Choroid plexus epithelial cell (primary cell): Measurements from ENCODE around the gene UBR4.

Source experiments
- DNase-seq: peaks from one replicate; pipeline ENCODE4 v3.0.0-alpha.2; 2010; ENCODE audit warnings: low read depth
- H3K4me3 ChIP-seq: 2 replicates; pipeline ENCODE4 v1.5.1; 2011; ENCODE audit warnings: low read depth, mild to moderate bottlenecking, control low read depth, low read length, moderate library complexity
- TF ChIP-seq, protein P1 (sequence below): conservative IDR thresholded peaks from 2 replicates; pipeline ENCODE4 v1.5.1; 2011; ENCODE audit warnings: low read depth, mild to moderate bottlenecking, control low read depth, inconsistent platforms, low read length, moderate library complexity

UBR4 gene

DNA sequence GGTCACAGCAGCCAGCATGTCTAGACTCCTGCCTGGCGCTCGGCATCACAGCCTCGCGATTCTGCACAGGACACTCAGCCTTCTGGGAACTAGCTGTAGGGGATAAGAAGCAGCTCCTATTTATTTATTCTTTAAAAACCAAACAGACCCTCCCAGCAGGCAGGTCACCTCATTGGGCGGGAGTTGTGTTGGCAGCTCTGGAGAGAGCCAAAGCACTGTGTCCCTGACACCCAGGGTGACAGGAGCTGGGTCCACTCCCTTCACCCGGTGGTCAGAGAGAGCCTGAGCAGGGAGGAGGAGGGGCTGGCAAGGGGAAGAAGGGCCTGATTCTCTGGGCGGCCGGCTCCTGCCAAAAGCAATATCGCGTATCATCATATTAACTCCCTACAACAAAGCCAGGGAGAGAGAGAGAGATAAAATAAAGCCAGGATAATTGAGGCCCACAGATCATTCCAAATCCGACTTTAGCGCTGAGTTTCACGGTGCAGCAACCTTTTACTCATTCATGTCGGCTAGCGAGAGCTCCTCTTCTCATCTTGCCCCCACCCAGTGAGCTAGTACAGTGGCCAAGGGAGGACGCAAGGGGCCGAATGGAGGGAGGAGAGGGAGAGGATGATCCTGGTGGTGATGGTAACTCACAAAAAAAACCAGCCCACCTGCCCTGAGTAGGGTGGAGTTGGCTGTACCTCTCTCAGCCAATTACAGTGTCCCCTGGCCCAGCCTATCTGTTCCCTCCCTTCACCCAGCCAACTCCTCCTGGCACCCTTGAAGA is 173.8 kb downstream of the UBR4 start:
- TF ChIP-seq, protein P1, sequence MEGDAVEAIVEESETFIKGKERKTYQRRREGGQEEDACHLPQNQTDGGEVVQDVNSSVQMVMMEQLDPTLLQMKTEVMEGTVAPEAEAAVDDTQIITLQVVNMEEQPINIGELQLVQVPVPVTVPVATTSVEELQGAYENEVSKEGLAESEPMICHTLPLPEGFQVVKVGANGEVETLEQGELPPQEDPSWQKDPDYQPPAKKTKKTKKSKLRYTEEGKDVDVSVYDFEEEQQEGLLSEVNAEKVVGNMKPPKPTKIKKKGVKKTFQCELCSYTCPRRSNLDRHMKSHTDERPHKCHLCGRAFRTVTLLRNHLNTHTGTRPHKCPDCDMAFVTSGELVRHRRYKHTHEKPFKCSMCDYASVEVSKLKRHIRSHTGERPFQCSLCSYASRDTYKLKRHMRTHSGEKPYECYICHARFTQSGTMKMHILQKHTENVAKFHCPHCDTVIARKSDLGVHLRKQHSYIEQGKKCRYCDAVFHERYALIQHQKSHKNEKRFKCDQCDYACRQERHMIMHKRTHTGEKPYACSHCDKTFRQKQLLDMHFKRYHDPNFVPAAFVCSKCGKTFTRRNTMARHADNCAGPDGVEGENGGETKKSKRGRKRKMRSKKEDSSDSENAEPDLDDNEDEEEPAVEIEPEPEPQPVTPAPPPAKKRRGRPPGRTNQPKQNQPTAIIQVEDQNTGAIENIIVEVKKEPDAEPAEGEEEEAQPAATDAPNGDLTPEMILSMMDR = no peak
- no peak overlapping the region for H3K4me3 ChIP-seq
- no peak for DNase-seq

DNA sequence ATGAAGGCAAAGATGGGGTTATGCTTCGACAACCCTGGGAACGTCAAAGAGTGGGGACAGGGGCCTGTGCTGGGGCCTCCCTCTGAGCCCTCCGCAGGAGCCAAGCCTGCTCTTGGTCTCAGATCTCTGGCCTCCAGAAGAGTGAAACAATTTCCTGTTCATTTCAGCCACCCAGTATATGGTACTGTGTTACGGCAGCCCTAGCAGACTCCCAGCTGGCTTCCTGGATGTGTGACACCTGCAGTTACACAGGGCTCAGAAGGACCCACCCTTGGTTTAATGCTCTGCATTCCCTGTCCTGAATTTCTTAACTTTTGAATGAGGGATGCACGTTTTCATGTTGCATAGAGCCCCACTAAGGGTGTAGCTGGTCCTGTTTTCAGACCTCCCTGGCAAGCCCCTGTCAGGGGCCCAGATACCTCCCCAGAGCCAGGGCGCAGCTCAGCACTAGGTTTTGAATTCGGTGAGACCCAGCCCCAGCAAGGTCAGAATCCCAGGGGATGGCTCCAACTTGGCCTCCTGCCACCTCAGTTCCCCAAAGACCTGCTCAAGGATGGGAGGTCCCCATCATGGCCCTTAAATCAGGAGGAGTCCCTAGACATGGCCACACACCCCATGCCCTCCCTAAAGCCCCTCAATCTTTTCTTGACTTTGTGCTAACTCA is 174.6 kb downstream of the UBR4 start:
- no peak for DNase-seq
- H3K4me3 ChIP-seq = no peak overlapping the region
- TF ChIP-seq, protein P1 = no peak

DNA sequence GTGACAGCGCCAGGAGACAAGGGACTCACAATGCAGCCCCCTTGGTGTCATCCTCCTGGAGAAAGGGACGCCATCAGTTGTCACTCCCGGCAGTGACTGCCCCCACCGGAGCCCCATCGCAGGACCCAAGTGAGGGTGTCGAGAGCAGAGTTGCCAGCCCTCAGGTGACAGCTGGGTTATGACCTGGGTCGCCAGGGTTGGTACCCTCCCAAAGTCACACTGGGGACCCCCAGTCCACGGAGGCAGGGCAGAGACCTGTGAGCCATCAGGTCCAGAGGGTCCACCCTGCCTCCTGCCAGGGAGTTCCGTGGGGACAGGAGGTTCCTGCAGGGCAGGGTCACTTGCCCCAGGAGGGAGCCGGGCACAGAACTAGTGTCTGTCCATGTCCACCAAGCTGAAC is 175.3 kb downstream of the UBR4 start:
- DNase-seq = no peak
- H3K4me3 ChIP-seq = no peak overlapping the region
- TF ChIP-seq, protein P1 = no peak

DNA sequence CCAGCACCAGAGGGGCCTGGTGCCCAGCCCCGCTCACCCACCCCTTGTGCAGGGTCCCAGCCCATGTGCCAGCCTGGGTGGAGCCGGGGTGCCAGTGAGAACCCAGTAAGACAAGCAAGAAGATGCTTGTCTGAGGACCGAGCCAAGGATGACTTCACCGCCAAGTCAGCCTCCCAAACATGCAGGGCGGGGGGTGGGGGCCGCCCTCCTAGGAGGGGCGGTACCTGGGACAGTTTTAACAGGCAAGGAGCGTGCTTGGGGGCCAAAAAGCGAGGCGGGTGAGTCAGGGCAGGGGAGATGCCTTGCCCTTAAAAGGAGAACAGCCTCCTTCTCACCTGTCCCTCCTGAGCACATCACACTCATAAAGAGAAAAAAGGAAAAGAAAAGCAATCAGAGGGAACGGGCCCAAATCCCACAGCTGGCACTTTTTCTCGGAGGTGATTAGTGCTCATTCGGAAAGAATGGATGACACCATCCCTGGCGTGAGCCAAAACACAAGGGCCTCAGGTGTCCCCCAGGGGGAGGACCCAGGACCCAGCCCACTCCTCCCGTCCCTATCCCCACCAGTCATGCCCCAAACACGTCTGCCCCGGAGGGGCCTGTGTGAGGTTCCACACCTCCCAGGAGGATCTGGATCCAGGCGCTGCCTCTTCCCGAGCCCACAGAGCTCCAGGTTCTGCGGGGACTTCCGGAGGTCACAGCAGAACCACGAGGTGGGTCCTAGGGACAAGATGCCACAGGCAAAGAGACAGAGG is 176.0 kb downstream of the UBR4 start:
- no peak for DNase-seq
- no peak overlapping the region for H3K4me3 ChIP-seq
- TF ChIP-seq, protein P1 = no peak

DNA sequence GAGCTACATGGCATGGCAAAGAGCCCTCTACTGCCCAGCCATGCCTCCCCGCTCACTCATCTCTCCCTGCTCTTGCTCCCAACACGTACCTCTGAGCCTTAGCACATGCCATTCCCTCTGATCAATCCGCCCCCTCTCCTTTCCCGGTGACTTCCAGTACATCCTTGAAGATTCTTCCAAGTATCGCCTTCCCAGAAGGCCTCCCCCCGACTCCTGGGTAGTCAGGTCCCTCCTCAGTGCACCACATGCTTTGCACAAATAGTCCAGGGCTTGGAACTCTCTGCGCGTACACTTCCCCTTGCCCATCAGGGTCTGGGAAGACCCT is 176.6 kb downstream of the UBR4 start:
- no peak for DNase-seq
- no peak overlapping the region for H3K4me3 ChIP-seq
- TF ChIP-seq, protein P1 = no peak

DNA sequence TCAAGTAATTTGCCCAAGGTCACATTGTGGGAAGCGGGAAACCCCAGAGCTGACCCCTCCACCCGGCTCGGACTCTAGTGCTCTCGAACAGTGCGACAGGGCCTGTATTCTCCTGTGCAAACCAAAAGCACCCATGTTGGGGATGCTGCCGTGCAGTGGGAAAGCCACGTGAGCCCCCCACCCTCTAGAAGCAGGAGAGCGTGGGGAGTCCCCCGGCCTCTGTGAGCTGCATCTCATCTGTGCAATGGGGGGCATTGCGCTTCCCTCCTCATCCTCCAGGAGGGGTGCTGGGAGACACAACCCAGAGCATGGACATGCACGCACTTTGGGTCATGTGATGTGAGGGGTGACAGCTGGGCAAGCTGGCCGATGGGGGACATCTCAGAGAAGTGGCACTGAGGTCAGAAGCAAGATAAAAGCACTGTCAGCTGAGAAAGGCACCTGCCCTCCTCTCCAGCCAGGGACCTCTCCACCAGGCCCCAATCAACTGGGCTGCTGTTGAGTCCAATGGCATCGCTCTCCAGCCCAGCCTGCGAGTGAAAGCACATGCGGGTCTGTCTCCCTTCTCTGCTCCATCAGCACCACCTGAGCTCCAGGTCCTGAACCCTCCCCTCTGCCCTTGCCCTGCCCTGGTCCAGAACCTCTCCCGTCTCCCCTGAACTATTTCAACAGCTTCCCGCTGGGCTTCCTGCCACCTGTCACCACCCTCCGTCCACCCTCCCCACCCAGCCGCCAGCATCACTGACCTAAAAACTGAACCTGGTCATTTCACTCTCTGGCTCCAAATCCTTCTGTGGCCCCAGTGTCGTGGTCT is 177.2 kb downstream of the UBR4 start:
- H3K4me3 ChIP-seq = no peak overlapping the region
- DNase-seq = no peak
- TF ChIP-seq, protein P1 = no peak
